B cell (primary cell): ENCODE measurements around the gene PTGFRN. TPM values are rescaled to one million over a fixed set of nuclear protein-coding genes. Genes with fewer than 3 reads are reported as not detected.

Experiments
- ATAC-seq: fragments of 200-7000 bp; cut with Tn5 transposase; one replicate; pipeline ENCODE4 v1.10.0; 2021; ENCODE audit warnings: low read depth, mild to moderate bottlenecking, moderate number of reproducible peaks, moderate library complexity
- CTCF ChIA-PET: fragments of 350-600 bp; sonication (Branson Sonifier 250); formaldehyde crosslinking; loops from one replicate; lab custom pipeline; 2021; ENCODE audit warnings: antibody characterized with exemption, inconsistent platforms; lab: Charles Lee
- POLR2A ChIA-PET: fragments of 350-600 bp; sonication (Branson Sonifier 250); formaldehyde crosslinking; loops from one replicate; lab custom pipeline; 2021; ENCODE audit warnings: antibody characterized with exemption; lab: Charles Lee
- DNase-seq: peaks from one replicate; pipeline ENCODE4 v3.0.0; 2013
- H2AFZ ChIP-seq: 2 replicates; pipeline ENCODE4 v1.6.1; 2012; ENCODE audit warnings: mild to moderate bottlenecking, low read depth, low read length; ENCODE audit not compliant: insufficient read depth, poor library complexity, severe bottlenecking
- H3K27ac ChIP-seq, 2 donors: 1 replicate in 1 of 2; 2 replicates in 1 of 2; pipeline ENCODE4 v1.5.1; 2012 to 2013; ENCODE audit warnings: low read length in 2 of 2, mild to moderate bottlenecking in 2 of 2, moderate library complexity in 1 of 2
- H3K27me3 ChIP-seq, 4 experiments: fragments of 200-600 bp in 1 of 4; sonication (generic) in 1 of 4; replicated peaks in 1 of 4; 1 replicate in 2 of 4; 2 replicates in 2 of 4; pipeline versions ENCODE4 v1.6.1 to v1.7.0; 2013 to 2016; ENCODE audit warnings: low read length in 3 of 4, mild to moderate bottlenecking in 2 of 4, mixed read lengths in 1 of 4, moderate library complexity in 1 of 4; ENCODE audit not compliant: insufficient read depth in 4 of 4, control insufficient read depth in 3 of 4; ENCODE audit errors: control extremely low read depth in 1 of 4
- H3K36me3 ChIP-seq, 2 experiments: replicated peaks in 1 of 2; 1 replicate in 1 of 2; 2 replicates in 1 of 2; pipeline versions ENCODE4 v1.6.1 to v1.7.1; 2013; ENCODE audit warnings: low read length in 1 of 2; ENCODE audit not compliant: insufficient read depth in 2 of 2, control insufficient read depth in 1 of 2; ENCODE audit errors: control extremely low read depth in 1 of 2, extremely low read depth in 1 of 2
- H3K4me1 ChIP-seq, 2 donors: fragments of 200-600 bp in 1 of 2; sonication (generic) in 1 of 2; 1 replicate in 1 of 2; 2 replicates in 1 of 2; pipeline versions ENCODE4 v1.5.1 to v1.6.1; 2013 to 2017; ENCODE audit warnings: low read length in 2 of 2; ENCODE audit not compliant: control insufficient read depth in 2 of 2, insufficient read depth in 2 of 2
- H3K4me2 ChIP-seq: replicated peaks from 2 replicates; pipeline ENCODE3; 2012; ENCODE audit warnings: mild to moderate bottlenecking, low read depth, low read length; ENCODE audit not compliant: poor library complexity, severe bottlenecking
- H3K4me3 ChIP-seq, 5 experiments: fragments of 200-600 bp in 1 of 5; sonication (generic) in 1 of 5; 1 replicate in 3 of 5; 2 replicates in 2 of 5; pipeline versions ENCODE4 v1.5.1 to v1.7.0; 2011 to 2016; ENCODE audit warnings: low read length in 4 of 5, mild to moderate bottlenecking in 4 of 5, low read depth in 2 of 5, control low read depth in 1 of 5, moderate library complexity in 1 of 5; ENCODE audit not compliant: insufficient read depth in 1 of 5; ENCODE audit errors: control extremely low read depth in 1 of 5, extremely low read depth in 1 of 5
- H3K79me2 ChIP-seq: fragments of 200-600 bp; sonication (generic); one replicate; pipeline ENCODE4 v1.6.0; 2016; ENCODE audit warnings: low read length; ENCODE audit not compliant: control insufficient read depth, insufficient read depth
- H3K9ac ChIP-seq: fragments of 200-600 bp; sonication (generic); 2 replicates; pipeline ENCODE4 v1.6.1; 2017; ENCODE audit warnings: mild to moderate bottlenecking, low read length, moderate library complexity
- H3K9me3 ChIP-seq, 3 donors: one replicate each; pipeline versions ENCODE4 v1.6.1 to v1.7.1; 2013; ENCODE audit warnings: low read length in 2 of 3; ENCODE audit not compliant: control insufficient read depth in 2 of 3, insufficient read depth in 1 of 3; ENCODE audit errors: control extremely low read depth in 1 of 3
- H4K20me1 ChIP-seq: 2 replicates; pipeline ENCODE4 v1.6.0; 2012; ENCODE audit warnings: mild to moderate bottlenecking, low read length; ENCODE audit not compliant: insufficient read depth, control insufficient read depth, poor library complexity, severe bottlenecking
- H3K27ac Mint-ChIP-seq: one replicate; pipeline ENCODE4 v1.8.0; 2021; ENCODE audit warnings: mixed read lengths
- H3K27me3 Mint-ChIP-seq: one replicate; pipeline ENCODE4 v1.8.0; 2021; ENCODE audit warnings: mixed read lengths
- H3K4me1 Mint-ChIP-seq: one replicate; pipeline ENCODE4 v1.8.0; 2021; ENCODE audit warnings: mixed read lengths
- H3K4me3 Mint-ChIP-seq: one replicate; pipeline ENCODE4 v1.8.0; 2021; ENCODE audit warnings: mixed read lengths
- H3K9me3 Mint-ChIP-seq: one replicate; pipeline ENCODE4 v1.8.0; 2022; ENCODE audit warnings: mixed read lengths; ENCODE audit not compliant: insufficient read depth
- CTCF ChIP-seq: fragments of 200-600 bp; IDR thresholded peaks from one replicate; pipeline ENCODE4 v1.8.0; 2022; ENCODE audit warnings: antibody characterized with exemption, mild to moderate bottlenecking
- EZH2 ChIP-seq: IDR thresholded peaks from 2 replicates; pipeline ENCODE4 v1.6.1; 2012; ENCODE audit warnings: borderline replicate concordance, low read depth, mild to moderate bottlenecking, moderate library complexity, low read length; ENCODE audit not compliant: insufficient read depth, poor library complexity, severe bottlenecking
- WGBS: methylation state at CpG from one replicate; pipeline ENCODE4 v1.1.5; 2013; ENCODE audit warnings: missing lambda C conversion rate; ENCODE audit not compliant: insufficient coverage; 5-methylcytosine and 5-hydroxymethylcytosine counted together
- intact Hi-C: fragments of 100-400 bp; cut with micrococcal nuclease; formaldehyde crosslinking; loops from one replicate; pipeline ENCODE4 v1.10.0; 2022
- polyA plus RNA-seq: library from polyadenylated mRNA; depleted of rRNA; stranded (reverse); fragments of >200 nt; gene quantifications from 2 replicates; pipeline ENCODE4 v1.2.3, GENCODE V29; 2012
- total RNA-seq, 2 donors: library from RNA; stranded (reverse); fragments of 120-200 nt in 1 of 2; gene quantifications; 1 replicate in 1 of 2; 2 replicates in 1 of 2; pipeline versions ENCODE4 v1.2.3 to v1.2.4, GENCODE V29; 2013 to 2022

The PTGFRN gene
- total and polyA plus RNA-seq, 2 donors (not counting 1 experiment from before 2014, with no cell fraction given): 0.17 TPM; not detected in 1

GRCh38 chr1:116951200-116951935 lies 41.7 kb downstream of the PTGFRN start:
- Mint-ChIP-seq H3K4me3 (no peak overlapping the region), H3K27ac (no peak overlapping the region), H3K27me3 (peaks cover 8% of the 10 kb centered on the region), H3K9me3 (no peaks in the 10 kb centered on the region), H3K4me1 (no peaks in the 10 kb centered on the region)
- Histone ChIP-seq H3K4me1 (no peaks in the 10 kb centered on the region), H3K27ac (no peak overlapping the region), H3K4me2 (no peak overlapping the region), H3K4me3 (no peak overlapping the region), H3K9me3 (no peaks in the 10 kb centered on the region), H2AFZ (no peak overlapping the region), H4K20me1 (no peaks in the 10 kb centered on the region), H3K9ac (no peak overlapping the region), H3K79me2 (no peaks in the 10 kb centered on the region), H3K27me3 (no peaks in the 10 kb centered on the region), H3K36me3 (no peaks in the 10 kb centered on the region)
- ChIA-PET POLR2A (no interaction called here), CTCF (no interaction called here)
- intact Hi-C loops: no loop called here
- WGBS: 100% methylated on average over 5 of the region's 10 CpGs
- no peak for ATAC-seq
- DNase-seq: no peak
- TF ChIP-seq EZH2 (no peak), CTCF (no peak)

- no peak overlapping the region for H3K9ac ChIP-seq
- no peaks in the 10 kb centered on the region for H3K27me3 ChIP-seq
- DNase-seq: no peak
- Mint-ChIP-seq H3K4me1 (no peaks in the 10 kb centered on the region), H3K27ac (no peak overlapping the region), H3K27me3 (peaks cover 8% of the 10 kb centered on the region), H3K4me3 (no peak overlapping the region), H3K9me3 (no peaks in the 10 kb centered on the region)
- CTCF ChIA-PET: no interaction called here
- no peak overlapping the region for H3K4me2 ChIP-seq
- no peak overlapping the region for H2AFZ ChIP-seq
- POLR2A ChIA-PET: no interaction called here
- no peak for ATAC-seq
- H3K4me3 ChIP-seq: no peak overlapping the region
- H3K4me1 ChIP-seq: no peaks in the 10 kb centered on the region
- TF ChIP-seq EZH2: no peak
- no peak for TF ChIP-seq CTCF
- intact Hi-C loops: no loop called here
- no peaks in the 10 kb centered on the region for H4K20me1 ChIP-seq
- no peaks in the 10 kb centered on the region for H3K79me2 ChIP-seq
- no peaks in the 10 kb centered on the region for H3K36me3 ChIP-seq
- H3K9me3 ChIP-seq: no peaks in the 10 kb centered on the region
- 92% methylated on average over 2 of the region's 2 CpGs for WGBS
- no peak overlapping the region for H3K27ac ChIP-seq
Observed at GRCh38 chr1:116952738-116953275, 43.1 kb downstream of the PTGFRN start.
